ENCODE data around the gene DMPK.

DMPK gene

DNA sequence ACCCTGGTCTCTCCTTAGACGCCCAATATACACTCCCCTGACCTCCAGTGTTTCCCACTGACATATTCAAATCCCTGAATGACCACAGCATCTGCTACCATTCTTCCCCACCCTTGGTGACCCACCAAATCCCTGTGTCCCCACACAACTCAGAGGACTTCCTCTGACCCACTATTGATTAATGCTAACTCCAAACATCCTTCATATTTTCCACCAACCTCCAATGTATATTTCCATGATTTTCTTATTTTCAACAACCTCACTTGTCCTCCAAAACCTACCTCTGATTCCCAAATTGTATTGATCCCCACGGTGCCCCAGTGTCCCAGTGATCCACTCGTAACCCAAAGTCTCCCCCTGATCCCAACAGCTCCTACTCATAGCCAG lies 10.9 kb upstream of the DMPK start:
- no peaks in the 10 kb centered on the region for H3K27me3 ChIP-seq (ENCODE audit: insufficient read depth, poor library complexity, severe bottlenecking)
- H3K4me3 ChIP-seq (ENCODE audit: severe bottlenecking), result no peak overlapping the region
- peaks cover 25% of the 10 kb centered on the region for H3K36me3 ChIP-seq (ENCODE audit: low read depth)
- H3K4me1 ChIP-seq (ENCODE audit: insufficient read depth, poor library complexity, severe bottlenecking), result peaks cover 3% of the 10 kb centered on the region
- ATAC-seq (ENCODE audit: low read depth) (no peak), DNase-seq (ENCODE audit: low spot score) (no peak)
- H3K9me3 ChIP-seq (ENCODE audit: severe bottlenecking), result no peaks in the 10 kb centered on the region
- TF ChIP-seq, protein P1, sequence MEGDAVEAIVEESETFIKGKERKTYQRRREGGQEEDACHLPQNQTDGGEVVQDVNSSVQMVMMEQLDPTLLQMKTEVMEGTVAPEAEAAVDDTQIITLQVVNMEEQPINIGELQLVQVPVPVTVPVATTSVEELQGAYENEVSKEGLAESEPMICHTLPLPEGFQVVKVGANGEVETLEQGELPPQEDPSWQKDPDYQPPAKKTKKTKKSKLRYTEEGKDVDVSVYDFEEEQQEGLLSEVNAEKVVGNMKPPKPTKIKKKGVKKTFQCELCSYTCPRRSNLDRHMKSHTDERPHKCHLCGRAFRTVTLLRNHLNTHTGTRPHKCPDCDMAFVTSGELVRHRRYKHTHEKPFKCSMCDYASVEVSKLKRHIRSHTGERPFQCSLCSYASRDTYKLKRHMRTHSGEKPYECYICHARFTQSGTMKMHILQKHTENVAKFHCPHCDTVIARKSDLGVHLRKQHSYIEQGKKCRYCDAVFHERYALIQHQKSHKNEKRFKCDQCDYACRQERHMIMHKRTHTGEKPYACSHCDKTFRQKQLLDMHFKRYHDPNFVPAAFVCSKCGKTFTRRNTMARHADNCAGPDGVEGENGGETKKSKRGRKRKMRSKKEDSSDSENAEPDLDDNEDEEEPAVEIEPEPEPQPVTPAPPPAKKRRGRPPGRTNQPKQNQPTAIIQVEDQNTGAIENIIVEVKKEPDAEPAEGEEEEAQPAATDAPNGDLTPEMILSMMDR (IDR thresholded peaks at IDR 0.05; ENCODE audit: poor library complexity, severe bottlenecking), result no peak
- no peak overlapping the region for H3K27ac ChIP-seq (ENCODE audit: poor library complexity, severe bottlenecking)

DNA sequence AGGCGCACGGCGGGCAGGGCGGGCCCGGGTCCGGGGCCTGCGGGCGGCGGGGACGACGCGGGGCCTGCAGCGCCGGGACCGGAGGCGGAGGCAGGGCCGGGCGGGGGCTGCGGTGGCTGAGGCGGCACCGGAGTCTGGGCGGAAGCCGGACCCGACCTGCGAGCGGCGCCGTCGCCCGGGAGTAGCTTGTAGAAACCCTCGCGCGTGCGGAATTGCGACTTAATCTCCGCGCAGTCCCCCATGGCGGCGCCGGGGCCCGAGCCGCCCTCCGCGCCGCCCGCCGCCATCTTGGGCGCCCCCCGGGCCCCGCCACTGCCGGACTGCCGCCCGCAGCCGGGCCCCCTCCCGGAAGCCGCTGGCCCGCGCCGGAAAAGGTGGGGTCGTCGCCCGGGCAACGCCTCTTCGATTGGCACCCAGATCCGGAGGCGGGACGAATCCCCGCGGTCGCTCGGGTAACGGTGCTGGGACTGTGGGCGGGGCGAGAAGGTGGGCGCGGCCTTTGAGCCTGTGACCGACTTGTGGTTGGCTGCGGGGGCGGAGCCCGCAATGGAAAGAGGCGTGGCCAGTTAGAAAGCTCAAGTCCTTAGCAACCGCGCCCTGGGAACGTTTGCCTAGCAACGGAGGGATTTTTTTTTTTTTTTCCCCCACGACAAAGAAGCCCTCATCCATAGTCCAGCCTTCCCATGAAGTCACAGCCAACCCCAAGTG lies 10.3 kb upstream of the DMPK start, which contains the start of gene DMWD:
TSS of gene DMWD (minus strand) at position 376 of the 708 bp plus-strand sequence. CDS start at position 287, 89 bp downstream.
- Histone ChIP-seq H3K27ac (ENCODE audit: poor library complexity, severe bottlenecking) (peak within 1 kb of the TSS; percentile 70), H3K36me3 (ENCODE audit: low read depth) (peaks cover 27% of the 10 kb centered on the region), H3K27me3 (ENCODE audit: insufficient read depth, poor library complexity, severe bottlenecking) (no peaks in the 10 kb centered on the region), H3K9me3 (ENCODE audit: severe bottlenecking) (no peaks in the 10 kb centered on the region), H3K4me3 (ENCODE audit: severe bottlenecking) (peak within 1 kb of the TSS; percentile 93), H3K4me1 (ENCODE audit: insufficient read depth, poor library complexity, severe bottlenecking) (peaks cover 3% of the 10 kb centered on the region)
- peak; percentile 99 for DNase-seq (ENCODE audit: low spot score)
- TF ChIP-seq, protein P1 (IDR thresholded peaks at IDR 0.05; ENCODE audit: poor library complexity, severe bottlenecking), result no peak
- ATAC-seq (ENCODE audit: low read depth), result peak; percentile 94

DNA sequence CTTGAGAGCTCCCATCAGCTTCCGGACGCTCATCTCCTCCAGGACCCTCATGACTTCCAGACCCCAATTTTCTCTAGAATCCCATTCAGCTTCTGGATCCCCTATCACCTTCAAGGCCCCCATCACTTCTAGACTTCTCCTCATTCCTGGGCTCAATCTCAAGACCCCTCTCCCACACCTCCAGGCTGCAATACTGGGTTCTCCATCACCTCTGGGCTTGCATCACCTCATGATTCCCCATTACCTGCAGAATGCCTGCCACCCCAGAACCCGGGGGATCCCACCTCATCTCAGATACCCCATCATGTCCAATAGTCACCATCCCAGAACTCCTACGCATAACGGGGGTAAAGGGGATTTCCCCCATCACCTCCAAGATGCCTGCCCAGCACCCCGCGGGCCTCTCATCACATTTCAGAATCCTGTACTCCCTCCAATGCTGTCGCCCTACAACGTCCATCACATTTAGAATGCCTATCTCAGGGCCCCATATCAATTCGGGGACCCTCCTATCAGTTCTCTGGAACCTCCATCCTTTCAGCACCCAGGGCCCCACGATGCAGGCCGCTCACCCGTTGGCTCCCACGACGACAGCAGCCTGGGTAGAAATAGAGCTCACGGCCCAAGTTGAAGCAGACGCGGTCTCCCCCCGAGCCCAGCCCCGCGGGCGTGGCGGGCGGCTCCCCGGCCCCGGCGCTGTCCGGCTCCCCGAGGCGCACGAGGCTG lies 9.6 kb upstream of the DMPK start:
- H3K27ac ChIP-seq (ENCODE audit: poor library complexity, severe bottlenecking), result peak overlapping the region; percentile 70
- no peak for ATAC-seq (ENCODE audit: low read depth)

DNA sequence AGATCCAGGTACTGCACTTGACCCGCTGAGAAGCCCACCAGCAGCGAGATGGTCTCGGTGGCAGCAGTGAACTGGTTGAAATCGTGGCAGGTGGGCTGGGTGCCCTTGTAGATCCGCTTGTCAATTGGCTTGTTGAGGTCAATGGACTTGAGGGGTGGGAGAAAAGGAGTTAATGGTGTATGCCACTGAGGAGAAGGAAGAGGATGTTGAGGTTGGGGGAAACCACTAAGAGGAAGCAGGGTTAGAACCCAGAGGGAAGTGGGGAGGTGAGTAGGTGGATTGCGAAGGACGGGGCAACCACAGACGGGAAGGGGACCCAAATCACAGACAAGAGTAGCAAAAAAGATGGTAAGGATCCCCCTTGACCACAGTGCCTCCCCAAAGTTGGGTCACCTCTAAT lies 8.7 kb upstream of the DMPK start:
- Histone ChIP-seq H3K36me3 (ENCODE audit: low read depth) (peaks cover 30% of the 10 kb centered on the region), H3K27ac (ENCODE audit: poor library complexity, severe bottlenecking) (no peak overlapping the region), H3K27me3 (ENCODE audit: insufficient read depth, poor library complexity, severe bottlenecking) (no peaks in the 10 kb centered on the region), H3K4me1 (ENCODE audit: insufficient read depth, poor library complexity, severe bottlenecking) (peaks cover 3% of the 10 kb centered on the region), H3K4me3 (ENCODE audit: severe bottlenecking) (peak overlapping the region; percentile 93), H3K9me3 (ENCODE audit: severe bottlenecking) (no peaks in the 10 kb centered on the region)
- ATAC-seq (ENCODE audit: low read depth) (no peak), DNase-seq (ENCODE audit: low spot score) (no peak)
- TF ChIP-seq, protein P1 (IDR thresholded peaks at IDR 0.05; ENCODE audit: poor library complexity, severe bottlenecking), result no peak

More for the DNA sequence above, 9.6 kb upstream of the DMPK start:
- H3K9me3 ChIP-seq (ENCODE audit: severe bottlenecking), result no peaks in the 10 kb centered on the region
- no peak for DNase-seq (ENCODE audit: low spot score)
- peaks cover 30% of the 10 kb centered on the region for H3K36me3 ChIP-seq (ENCODE audit: low read depth)
- TF ChIP-seq, protein P1 (IDR thresholded peaks at IDR 0.05; ENCODE audit: poor library complexity, severe bottlenecking), result no peak
- H3K4me1 ChIP-seq (ENCODE audit: insufficient read depth, poor library complexity, severe bottlenecking), result peaks cover 3% of the 10 kb centered on the region
- no peaks in the 10 kb centered on the region for H3K27me3 ChIP-seq (ENCODE audit: insufficient read depth, poor library complexity, severe bottlenecking)
- H3K4me3 ChIP-seq (ENCODE audit: severe bottlenecking), result peak overlapping the region; percentile 93
